SIG-M5 treated with dmso at 0.1 percent for 504 hours (cell line): ENCODE data around the gene ZNF536.

Experiments
- DNase-seq: peaks from one replicate; lab custom pipeline; 2025; ENCODE audit not compliant: unreplicated experiment; lab: John Stamatoyannopoulos, UW

ZNF536 gene

GRCh38 chr19:30361721-30362120 is 10.5 kb upstream of the ZNF536 start:
- DNase-seq = no peak

- DNase-seq = no peak
These were observed 9.9 kb upstream of the ZNF536 start for GRCh38 chr19:30362156-30362754.

GRCh38 chr19:30363073-30363472 is 9.1 kb upstream of the ZNF536 start:
- DNase-seq = no peak

- no peak for DNase-seq
These were observed 7.1 kb upstream of the ZNF536 start for GRCh38 chr19:30364866-30365800.

GRCh38 chr19:30366282-30366681 is 5.9 kb upstream of the ZNF536 start:
- DNase-seq = no peak

- DNase-seq = no peak
These were observed 5.2 kb upstream of the ZNF536 start for GRCh38 chr19:30367006-30367405.

GRCh38 chr19:30367421-30367820 is 4.8 kb upstream of the ZNF536 start:
- DNase-seq = no peak

- DNase-seq = no peak
These were observed 2.4 kb upstream of the ZNF536 start for GRCh38 chr19:30369833-30370232.

- no peak for DNase-seq
These were observed 885 bp upstream of the ZNF536 start for GRCh38 chr19:30371161-30371836.

- no peak for DNase-seq
These were observed 1.4 kb downstream of the ZNF536 start for GRCh38 chr19:30373593-30373992.

- no peak for DNase-seq
These were observed 2.3 kb downstream of the ZNF536 start for GRCh38 chr19:30374539-30374864.

- DNase-seq = no peak
These were observed 2.8 kb downstream of the ZNF536 start for GRCh38 chr19:30374865-30375552.

- DNase-seq = no peak
These were observed 3.4 kb downstream of the ZNF536 start for GRCh38 chr19:30375553-30376031.

- no peak for DNase-seq
These were observed 4.1 kb downstream of the ZNF536 start for GRCh38 chr19:30376272-30376671.

- DNase-seq = no peak
These were observed 4.7 kb downstream of the ZNF536 start for GRCh38 chr19:30376826-30377425.

- no peak for DNase-seq
These were observed 6.5 kb downstream of the ZNF536 start for GRCh38 chr19:30378701-30379100.

- DNase-seq = no peak
These were observed 7.8 kb downstream of the ZNF536 start for GRCh38 chr19:30379841-30380610.

GRCh38 chr19:30381366-30381765 is 9.2 kb downstream of the ZNF536 start:
- DNase-seq = no peak

- no peak for DNase-seq
These were observed 13.0 kb downstream of the ZNF536 start for GRCh38 chr19:30385174-30385573.

- no peak for DNase-seq
These were observed 13.5 kb downstream of the ZNF536 start for GRCh38 chr19:30385666-30386065.
